Fibroblast of lung (primary cell): ENCODE data around the gene MOCS2. TPM values are rescaled to one million over a fixed set of nuclear protein-coding genes. Genes with fewer than 3 reads are reported as not detected.

Experiments
- DNase-seq, 2 donors: peaks; one replicate each; pipeline versions ENCODE4 v3.0.0 to v3.0.0-alpha.2; 2010; ENCODE audit warnings: low read depth in 2 of 2
- H2AFZ ChIP-seq: 2 replicates; pipeline ENCODE4 v1.5.1; 2012; ENCODE audit warnings: low read length, control low read depth, inconsistent platforms
- H3K27ac ChIP-seq: 2 replicates; pipeline ENCODE4 v1.5.1; 2011; ENCODE audit warnings: low read length, control low read depth; ENCODE audit not compliant: insufficient read depth
- H3K27me3 ChIP-seq: 2 replicates; pipeline ENCODE4 v1.5.1; 2011; ENCODE audit warnings: mild to moderate bottlenecking, low read length; ENCODE audit not compliant: control insufficient read depth, insufficient read depth
- H3K36me3 ChIP-seq: 2 replicates; pipeline ENCODE4 v1.5.1; 2011; ENCODE audit warnings: low read length; ENCODE audit not compliant: control insufficient read depth, insufficient read depth
- H3K4me1 ChIP-seq: 2 replicates; pipeline ENCODE4 v1.5.1; 2011; ENCODE audit warnings: low read length; ENCODE audit not compliant: control insufficient read depth, insufficient read depth; ENCODE audit errors: extremely low read depth
- H3K4me2 ChIP-seq: 2 replicates; pipeline ENCODE4 v1.5.1; 2011; ENCODE audit warnings: low read length, control low read depth; ENCODE audit not compliant: insufficient read depth; ENCODE audit errors: extremely low read depth
- H3K4me3 ChIP-seq, 4 experiments: fragments of 200-600 bp in 1 of 4; sonication (generic) in 1 of 4; replicated peaks in 1 of 4; 2 replicates each; pipeline ENCODE4 v1.5.1; 2011 to 2016; ENCODE audit warnings: low read length in 4 of 4, low read depth in 3 of 4, mild to moderate bottlenecking in 3 of 4, control low read depth in 2 of 4, inconsistent platforms in 1 of 4, mixed read lengths in 1 of 4; ENCODE audit not compliant: insufficient read depth in 1 of 4; ENCODE audit errors: control extremely low read depth in 1 of 4
- H3K79me2 ChIP-seq: 2 replicates; pipeline ENCODE4 v1.5.1; 2012; ENCODE audit warnings: mild to moderate bottlenecking, low read length, inconsistent platforms; ENCODE audit not compliant: control insufficient read depth, insufficient read depth
- H3K9ac ChIP-seq: 2 replicates; pipeline ENCODE4 v1.5.1; 2011; ENCODE audit warnings: mild to moderate bottlenecking, low read length, control low read depth; ENCODE audit not compliant: insufficient read depth
- H3K9me3 ChIP-seq: 2 replicates; pipeline ENCODE4 v1.5.1; 2012; ENCODE audit warnings: low read depth, low read length; ENCODE audit not compliant: control insufficient read depth, insufficient read depth
- H4K20me1 ChIP-seq: 2 replicates; pipeline ENCODE4 v1.5.1; 2011; ENCODE audit warnings: low read length; ENCODE audit not compliant: control insufficient read depth, insufficient read depth; ENCODE audit errors: extremely low read depth
- EZH2 ChIP-seq: IDR thresholded peaks from 2 replicates; pipeline ENCODE4 v1.5.1; 2012; ENCODE audit warnings: low read length, control low read depth, mild to moderate bottlenecking; ENCODE audit errors: missing control alignments
- polyA plus RNA-seq, 2 donors: library from polyadenylated mRNA; depleted of rRNA in 1 of 2; stranded (reverse) in 1 of 2; unstranded in 1 of 2; fragments of >200 nt; gene quantifications; 2 replicates each; pipeline ENCODE4 v1.2.1, GENCODE V29; 2011 to 2012; ENCODE audit warnings: missing spikeins in 1 of 2
- total RNA-seq: library from RNA; depleted of rRNA; stranded (reverse); fragments of >200 nt; gene quantifications from 2 replicates; pipeline ENCODE4 v1.2.1, GENCODE V29; 2014
- TF ChIP-seq, protein P1 (sequence below), 2 donors: IDR thresholded peaks in 1 of 2; conservative IDR thresholded peaks in 1 of 2; 1 replicate in 1 of 2; 2 replicates in 1 of 2; pipeline ENCODE4 v1.5.1; 2011 to 2012; ENCODE audit warnings: low read length in 2 of 2, control low read depth in 1 of 2, inconsistent platforms in 1 of 2, low read depth in 1 of 2, mild to moderate bottlenecking in 1 of 2

The MOCS2 gene
- total and polyA plus RNA-seq, 2 donors (not counting 1 experiment from before 2014, with no cell fraction given) = 44.4 to 122 TPM

DNA sequence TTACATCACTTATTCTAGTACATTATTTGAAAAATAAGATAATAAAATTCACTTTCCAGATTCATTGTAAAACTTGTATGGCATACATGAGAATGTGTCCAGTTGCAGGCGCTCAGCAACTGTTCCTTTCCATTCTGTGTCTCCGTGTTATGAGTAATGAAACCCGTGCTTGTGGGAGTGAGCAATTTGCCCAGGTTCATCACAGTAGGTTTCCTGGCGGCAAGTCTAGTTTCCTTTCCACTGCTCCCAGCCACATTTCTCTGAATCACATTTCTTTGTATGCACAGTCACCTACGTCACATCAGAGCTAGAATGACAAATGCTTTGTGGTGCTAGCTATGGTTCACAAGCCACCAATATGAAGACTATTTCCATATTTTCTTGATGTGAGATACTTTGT lies 39.9 kb downstream of the MOCS2 start:
- peak; percentile 34 to 94 for DNase-seq
- H3K27me3 ChIP-seq = no peaks in the 10 kb centered on the region
- H3K4me2 ChIP-seq = no peak overlapping the region
- H3K79me2 ChIP-seq = no peaks in the 10 kb centered on the region
- H3K27ac ChIP-seq = no peak overlapping the region
- TF ChIP-seq, protein P1, sequence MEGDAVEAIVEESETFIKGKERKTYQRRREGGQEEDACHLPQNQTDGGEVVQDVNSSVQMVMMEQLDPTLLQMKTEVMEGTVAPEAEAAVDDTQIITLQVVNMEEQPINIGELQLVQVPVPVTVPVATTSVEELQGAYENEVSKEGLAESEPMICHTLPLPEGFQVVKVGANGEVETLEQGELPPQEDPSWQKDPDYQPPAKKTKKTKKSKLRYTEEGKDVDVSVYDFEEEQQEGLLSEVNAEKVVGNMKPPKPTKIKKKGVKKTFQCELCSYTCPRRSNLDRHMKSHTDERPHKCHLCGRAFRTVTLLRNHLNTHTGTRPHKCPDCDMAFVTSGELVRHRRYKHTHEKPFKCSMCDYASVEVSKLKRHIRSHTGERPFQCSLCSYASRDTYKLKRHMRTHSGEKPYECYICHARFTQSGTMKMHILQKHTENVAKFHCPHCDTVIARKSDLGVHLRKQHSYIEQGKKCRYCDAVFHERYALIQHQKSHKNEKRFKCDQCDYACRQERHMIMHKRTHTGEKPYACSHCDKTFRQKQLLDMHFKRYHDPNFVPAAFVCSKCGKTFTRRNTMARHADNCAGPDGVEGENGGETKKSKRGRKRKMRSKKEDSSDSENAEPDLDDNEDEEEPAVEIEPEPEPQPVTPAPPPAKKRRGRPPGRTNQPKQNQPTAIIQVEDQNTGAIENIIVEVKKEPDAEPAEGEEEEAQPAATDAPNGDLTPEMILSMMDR (conservative IDR thresholded peaks at IDR 0.05 in 1 of 2, IDR thresholded peaks at IDR 0.05 in 1 of 2; ENCODE audit: low read depth in 1 of 2, low read length in 2 of 2) = no peak
- no peak for TF ChIP-seq EZH2
- H4K20me1 ChIP-seq = no peaks in the 10 kb centered on the region
- H3K9ac ChIP-seq = no peak overlapping the region
- no peak overlapping the region for H3K4me3 ChIP-seq
- H3K9me3 ChIP-seq = no peaks in the 10 kb centered on the region
- no peaks in the 10 kb centered on the region for H3K36me3 ChIP-seq
- peaks cover 9% of the 10 kb centered on the region for H3K4me1 ChIP-seq
- H2AFZ ChIP-seq = no peak overlapping the region

DNA sequence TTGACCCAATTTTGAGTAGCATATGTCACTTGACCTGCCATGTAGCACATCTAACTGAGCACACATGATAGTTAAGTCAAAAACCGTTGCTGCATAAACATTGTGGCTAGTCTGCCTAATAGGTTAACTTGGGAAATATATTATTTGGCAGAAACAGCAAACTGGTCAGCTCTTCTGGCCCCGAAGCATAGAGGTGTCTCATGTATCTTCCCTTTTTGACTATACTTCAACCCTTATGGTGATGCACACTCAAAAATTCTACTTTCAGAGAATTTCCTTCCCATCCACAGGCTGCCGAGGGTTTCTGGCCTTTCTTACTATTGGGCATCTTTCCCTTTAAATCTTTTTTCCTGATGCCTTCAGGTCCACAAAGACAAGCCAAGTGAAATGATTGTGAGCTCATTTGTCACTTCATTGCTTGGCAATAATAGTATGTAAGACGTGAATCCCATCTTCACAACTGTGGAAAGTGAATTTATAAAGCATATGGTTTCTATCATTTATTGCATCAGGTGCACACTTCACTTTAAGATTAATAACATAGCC lies 41.2 kb downstream of the MOCS2 start:
- Histone ChIP-seq H3K36me3 (no peaks in the 10 kb centered on the region), H3K4me2 (no peak overlapping the region), H2AFZ (no peak overlapping the region), H3K4me3 (no peak overlapping the region), H3K9me3 (no peaks in the 10 kb centered on the region), H3K27ac (no peak overlapping the region), H3K27me3 (no peaks in the 10 kb centered on the region), H3K79me2 (no peaks in the 10 kb centered on the region), H4K20me1 (no peaks in the 10 kb centered on the region), H3K9ac (no peak overlapping the region), H3K4me1 (peaks cover 9% of the 10 kb centered on the region)
- DNase-seq = no peak
- no peak for TF ChIP-seq EZH2
- TF ChIP-seq, protein P1 (conservative IDR thresholded peaks at IDR 0.05 in 1 of 2, IDR thresholded peaks at IDR 0.05 in 1 of 2; ENCODE audit: low read depth in 1 of 2, low read length in 2 of 2) = no peak

DNA sequence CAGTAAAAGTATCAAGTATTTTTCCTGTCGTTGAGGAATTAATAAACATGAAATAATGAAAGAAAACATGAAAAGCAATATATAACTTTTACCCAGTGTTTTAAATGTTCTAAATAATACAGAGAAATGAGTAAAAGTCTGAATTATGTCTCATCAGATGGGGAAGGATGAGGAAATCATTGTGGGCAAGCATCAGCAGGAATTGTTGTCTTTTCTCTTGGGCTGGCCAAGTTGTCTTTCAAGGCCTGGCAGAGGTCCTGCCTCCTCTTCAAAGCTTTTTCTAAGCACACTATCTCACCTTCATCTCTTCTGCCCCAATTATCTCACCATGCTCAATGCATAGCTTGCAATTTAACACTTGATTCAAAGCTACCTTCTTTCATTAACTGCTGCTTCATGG lies 41.9 kb downstream of the MOCS2 start:
- TF ChIP-seq, protein P1 (conservative IDR thresholded peaks at IDR 0.05 in 1 of 2, IDR thresholded peaks at IDR 0.05 in 1 of 2; ENCODE audit: low read depth in 1 of 2, low read length in 2 of 2) = no peak
- TF ChIP-seq EZH2 = no peak
- Histone ChIP-seq H3K4me1 (peaks cover 11% of the 10 kb centered on the region), H3K27me3 (no peaks in the 10 kb centered on the region), H3K79me2 (no peaks in the 10 kb centered on the region), H3K9ac (no peak overlapping the region), H3K4me3 (no peak overlapping the region), H3K9me3 (no peaks in the 10 kb centered on the region), H4K20me1 (no peaks in the 10 kb centered on the region), H3K4me2 (no peak overlapping the region), H2AFZ (no peak overlapping the region), H3K27ac (no peak overlapping the region), H3K36me3 (no peaks in the 10 kb centered on the region)
- DNase-seq = peak in 1 of 2 donors; percentile 18
